Neural cell (in vitro differentiated cells): ENCODE measurements around the gene SLC25A24. TPM values are rescaled to one million over a fixed set of nuclear protein-coding genes. Genes with fewer than 3 reads are reported as not detected.
"Not testable (repeated sequence)": the region's sequence is repeated elsewhere in the genome, so short reads cannot be mapped to it uniquely, and the experiment has no call there.

Experiments
- H2AFZ ChIP-seq: fragments of 200-600, 300-800 bp; sonication (generic), shearing (Covaris generic); 2 replicates; pipeline ENCODE4 v1.6.0; 2014; ENCODE audit warnings: low read depth, mild to moderate bottlenecking, antibody characterized with exemption, low read length, moderate library complexity
- H3F3A ChIP-seq: fragments of 200-600 bp; shearing (Covaris generic); 2 replicates; pipeline ENCODE4 v1.6.1; 2016; ENCODE audit warnings: mild to moderate bottlenecking, moderate library complexity, mixed read lengths, antibody characterized with exemption, low read length; ENCODE audit not compliant: insufficient read depth, poor library complexity, severe bottlenecking
- H3K27ac ChIP-seq: fragments of 200-600, 300-800 bp; sonication (generic), shearing (Covaris generic); 2 replicates; pipeline ENCODE4 v1.5.1; 2014; ENCODE audit warnings: mild to moderate bottlenecking, low read length, moderate library complexity
- H3K27me3 ChIP-seq: fragments of 300-800, 200-600 bp; sonication (generic), shearing (Covaris generic); 2 replicates; pipeline ENCODE4 v1.6.0; 2014; ENCODE audit warnings: mild to moderate bottlenecking, low read depth, low read length, moderate library complexity; ENCODE audit not compliant: insufficient read depth
- H3K36me3 ChIP-seq: fragments of 300-800, 200-600 bp; sonication (generic), shearing (Covaris generic); 2 replicates; pipeline ENCODE4 v1.5.1; 2014; ENCODE audit warnings: mild to moderate bottlenecking, antibody characterized with exemption, low read length, moderate library complexity; ENCODE audit not compliant: insufficient read depth
- H3K4me2 ChIP-seq: fragments of 300-800, 200-600 bp; sonication (generic), shearing (Covaris generic); 2 replicates; pipeline ENCODE4 v1.6.0; 2014; ENCODE audit warnings: mild to moderate bottlenecking, low read length
- H3K4me3 ChIP-seq: fragments of 300-800, 200-600 bp; sonication (generic), shearing (Covaris generic); 2 replicates; pipeline ENCODE4 v1.5.1; 2014; ENCODE audit warnings: mild to moderate bottlenecking, low read length, moderate library complexity
- H3K79me2 ChIP-seq: fragments of 200-600 bp; shearing (Covaris generic); replicated peaks from 2 replicates; pipeline ENCODE4 v1.6.0; 2014; ENCODE audit warnings: mild to moderate bottlenecking, low read length, moderate library complexity; ENCODE audit not compliant: insufficient read depth
- H3K9ac ChIP-seq: fragments of 300-800, 200-600 bp; sonication (generic), shearing (Covaris generic); 2 replicates; pipeline ENCODE4 v1.6.1; 2016; ENCODE audit warnings: mild to moderate bottlenecking, low read length, mixed read lengths
- H3K9me2 ChIP-seq: fragments of 200-600 bp; shearing (Covaris generic); 2 replicates; pipeline ENCODE4 v1.6.1; 2016; ENCODE audit warnings: mild to moderate bottlenecking, low read length, mixed read lengths; ENCODE audit not compliant: insufficient read depth
- H3K9me3 ChIP-seq: fragments of 200-600, 300-800 bp; sonication (generic), shearing (Covaris generic); 2 replicates; pipeline ENCODE4 v1.6.1; 2016; ENCODE audit warnings: mild to moderate bottlenecking, mixed run types, low read length, moderate library complexity, mixed read lengths
- H4K20me1 ChIP-seq: fragments of 200-600 bp; shearing (Covaris generic); 2 replicates; pipeline ENCODE4 v1.6.1; 2016; ENCODE audit warnings: mild to moderate bottlenecking, mixed run types; ENCODE audit not compliant: insufficient read depth
- EP300 ChIP-seq: fragments of 450-650 bp; conservative IDR thresholded peaks from 2 replicates; pipeline ENCODE4 v1.6.1; 2014; ENCODE audit warnings: antibody characterized with exemption, mild to moderate bottlenecking, moderate library complexity; ENCODE audit not compliant: poor library complexity, severe bottlenecking
- MXI1 ChIP-seq: fragments of 450-650 bp; conservative IDR thresholded peaks from 2 replicates; pipeline ENCODE4 v1.6.1; 2014; ENCODE audit warnings: antibody characterized with exemption, mild to moderate bottlenecking; ENCODE audit not compliant: poor library complexity, severe bottlenecking
- POLR2AphosphoS5 ChIP-seq: IDR thresholded peaks from 2 replicates; pipeline ENCODE4 v1.6.1; 2012
- SMC3 ChIP-seq: fragments of 450-650 bp; conservative IDR thresholded peaks from 2 replicates; pipeline ENCODE4 v1.6.1; 2014; ENCODE audit warnings: antibody characterized with exemption, mild to moderate bottlenecking, moderate library complexity; ENCODE audit not compliant: poor library complexity
- polyA minus RNA-seq: library from RNA; depleted of rRNA, polyadenylated mRNA; stranded (reverse); fragments of >200 nt; gene quantifications from 2 replicates; pipeline ENCODE4 v1.2.3, GENCODE V29; 2014
- polyA plus RNA-seq: library from polyadenylated mRNA; depleted of rRNA; stranded (reverse); fragments of >200 nt; gene quantifications from 2 replicates; pipeline ENCODE4 v1.2.3, GENCODE V29; 2014
- TF ChIP-seq, protein P1 (sequence below): IDR thresholded peaks from 2 replicates; pipeline ENCODE4 v1.6.1; 2012; ENCODE audit warnings: borderline replicate concordance

The SLC25A24 gene
- polyA plus RNA-seq, result 23.0 and 25.5 TPM in 2 replicates
- polyA minus RNA-seq, result 46.0 and 47.2 TPM in 2 replicates

DNA sequence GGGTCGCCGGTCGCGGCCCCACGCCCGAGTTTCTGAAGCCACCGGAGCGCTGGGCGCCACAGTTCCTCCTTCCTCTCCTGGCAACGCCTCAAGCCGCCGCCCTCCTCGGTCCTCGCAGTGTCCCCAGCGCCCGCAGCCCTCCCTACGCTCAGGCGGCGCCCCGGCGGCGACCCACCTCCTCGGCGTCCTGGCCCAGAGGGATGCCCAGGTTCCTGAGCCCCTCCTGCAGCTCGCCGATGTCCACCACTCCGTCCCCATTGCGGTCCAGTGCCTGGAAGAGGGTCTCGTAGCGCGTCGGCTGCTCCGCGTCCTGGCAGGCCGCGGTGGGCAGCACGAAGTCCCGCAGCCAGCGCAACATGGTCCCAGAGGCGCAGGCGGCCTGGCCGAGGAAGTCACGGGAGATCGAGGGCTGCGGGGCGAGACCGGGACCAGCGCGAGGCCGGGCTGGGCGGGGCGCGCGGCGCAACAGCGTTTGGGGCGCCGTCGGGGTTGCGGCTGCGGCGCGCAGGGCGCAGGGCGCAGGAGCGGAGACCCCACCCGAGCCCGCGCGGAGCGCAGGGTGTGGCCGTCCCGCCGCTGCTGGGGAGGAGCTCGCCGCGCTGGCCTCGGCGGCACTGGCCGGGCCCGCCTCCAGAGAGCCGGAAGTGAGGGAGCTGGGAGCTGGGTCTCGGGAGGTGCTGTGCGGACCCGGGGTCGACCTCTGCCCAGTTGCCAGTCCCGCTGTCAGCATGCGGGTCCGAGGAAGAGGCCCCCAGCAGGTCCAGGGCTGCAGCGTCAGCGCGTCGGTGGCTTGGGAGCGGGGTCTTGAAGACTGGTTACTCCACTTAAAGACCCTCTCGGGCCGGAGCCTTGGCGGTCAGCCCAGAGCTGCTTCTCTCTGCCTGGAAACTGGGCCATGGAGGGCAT lies at the start of gene SLC25A24:
SLC25A24 (minus strand) TSS at position 563 of the 906 bp plus-strand sequence; CDS start at position 358, 205 bp downstream.
- Histone ChIP-seq H4K20me1 (no peaks in the 10 kb centered on the region), H2AFZ (peak within 1 kb of the TSS; percentile 91), H3K27me3 (no peaks in the 10 kb centered on the region), H3K4me3 (peak within 1 kb of the TSS; percentile 94), H3F3A (peaks cover 4% of the 10 kb centered on the region), H3K4me2 (peak within 1 kb of the TSS; percentile 89), H3K27ac (peak within 1 kb of the TSS; percentile 67), H3K36me3 (no peaks in the 10 kb centered on the region), H3K79me2 (peaks cover 35% of the 10 kb centered on the region), H3K9me3 (no peaks in the 10 kb centered on the region), H3K9me2 (no peaks in the 10 kb centered on the region), H3K9ac (peak within 1 kb of the TSS; percentile 82)
- TF ChIP-seq POLR2AphosphoS5 (peak; percentile 22), EP300 (peak; percentile 10), MXI1 (peak; percentile 64), SMC3 (no peak)
- TF ChIP-seq, protein P1, sequence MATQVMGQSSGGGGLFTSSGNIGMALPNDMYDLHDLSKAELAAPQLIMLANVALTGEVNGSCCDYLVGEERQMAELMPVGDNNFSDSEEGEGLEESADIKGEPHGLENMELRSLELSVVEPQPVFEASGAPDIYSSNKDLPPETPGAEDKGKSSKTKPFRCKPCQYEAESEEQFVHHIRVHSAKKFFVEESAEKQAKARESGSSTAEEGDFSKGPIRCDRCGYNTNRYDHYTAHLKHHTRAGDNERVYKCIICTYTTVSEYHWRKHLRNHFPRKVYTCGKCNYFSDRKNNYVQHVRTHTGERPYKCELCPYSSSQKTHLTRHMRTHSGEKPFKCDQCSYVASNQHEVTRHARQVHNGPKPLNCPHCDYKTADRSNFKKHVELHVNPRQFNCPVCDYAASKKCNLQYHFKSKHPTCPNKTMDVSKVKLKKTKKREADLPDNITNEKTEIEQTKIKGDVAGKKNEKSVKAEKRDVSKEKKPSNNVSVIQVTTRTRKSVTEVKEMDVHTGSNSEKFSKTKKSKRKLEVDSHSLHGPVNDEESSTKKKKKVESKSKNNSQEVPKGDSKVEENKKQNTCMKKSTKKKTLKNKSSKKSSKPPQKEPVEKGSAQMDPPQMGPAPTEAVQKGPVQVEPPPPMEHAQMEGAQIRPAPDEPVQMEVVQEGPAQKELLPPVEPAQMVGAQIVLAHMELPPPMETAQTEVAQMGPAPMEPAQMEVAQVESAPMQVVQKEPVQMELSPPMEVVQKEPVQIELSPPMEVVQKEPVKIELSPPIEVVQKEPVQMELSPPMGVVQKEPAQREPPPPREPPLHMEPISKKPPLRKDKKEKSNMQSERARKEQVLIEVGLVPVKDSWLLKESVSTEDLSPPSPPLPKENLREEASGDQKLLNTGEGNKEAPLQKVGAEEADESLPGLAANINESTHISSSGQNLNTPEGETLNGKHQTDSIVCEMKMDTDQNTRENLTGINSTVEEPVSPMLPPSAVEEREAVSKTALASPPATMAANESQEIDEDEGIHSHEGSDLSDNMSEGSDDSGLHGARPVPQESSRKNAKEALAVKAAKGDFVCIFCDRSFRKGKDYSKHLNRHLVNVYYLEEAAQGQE, result peak; percentile 5

DNA sequence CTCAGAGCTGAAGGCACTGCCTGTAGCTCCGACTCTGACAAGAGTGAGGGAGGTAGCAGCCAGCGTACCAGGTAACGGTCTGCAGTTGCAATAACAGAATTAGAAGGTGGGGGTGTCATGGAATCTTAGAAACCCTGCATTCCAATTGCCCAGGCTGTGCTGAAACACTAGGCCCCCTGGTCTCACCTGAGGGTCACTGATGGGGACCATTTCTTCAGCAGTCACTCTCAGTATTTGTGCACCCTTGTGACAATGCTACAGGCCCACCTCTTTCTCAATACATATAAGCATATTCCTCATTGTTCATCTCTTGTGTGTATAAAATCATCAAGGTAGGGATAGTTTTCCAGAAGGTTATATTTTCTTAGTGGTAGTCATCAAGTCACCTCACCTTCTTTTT lies 43.8 kb upstream of the SLC25A24 start, which contains the start of gene NBPF4:
NBPF4 (minus strand) TSS at position 101 of the 400 bp plus-strand sequence. CDS start 315 bp downstream, outside the sequence.
- H3K9me3 ChIP-seq, H3K9ac ChIP-seq, H4K20me1 ChIP-seq, H3K9me2 ChIP-seq, H3K36me3 ChIP-seq, H3F3A ChIP-seq, H3K27me3 ChIP-seq, H3K4me3 ChIP-seq, H2AFZ ChIP-seq, H3K79me2 ChIP-seq, H3K4me2 ChIP-seq, H3K27ac ChIP-seq: not testable (repeated sequence)

DNA sequence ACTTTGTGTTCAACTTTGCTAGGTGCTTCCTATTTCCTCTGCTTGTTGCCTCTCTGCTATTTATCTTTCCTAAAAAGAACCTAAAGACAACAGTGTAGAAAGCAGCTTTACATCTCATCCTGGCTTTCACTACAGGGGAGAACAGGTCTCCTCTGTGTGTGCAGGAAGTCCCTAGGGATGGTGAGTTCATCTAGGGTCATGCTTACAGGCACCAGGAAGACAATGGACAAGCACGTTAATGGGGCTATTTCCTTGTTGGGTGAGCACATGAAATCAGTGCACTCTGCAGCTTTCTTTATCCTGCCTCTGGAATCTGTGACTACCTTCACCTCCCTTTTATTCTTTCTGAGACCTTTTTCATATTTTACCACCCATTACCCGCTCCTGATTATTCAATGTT lies 39.3 kb upstream of the SLC25A24 start:
- H2AFZ ChIP-seq, H3F3A ChIP-seq, H3K4me2 ChIP-seq, H3K9me2 ChIP-seq, H3K4me3 ChIP-seq, H3K79me2 ChIP-seq, H3K9me3 ChIP-seq, H3K9ac ChIP-seq, H3K36me3 ChIP-seq, H3K27ac ChIP-seq, H4K20me1 ChIP-seq, H3K27me3 ChIP-seq: not testable (repeated sequence)

- H2AFZ ChIP-seq, H3K4me2 ChIP-seq, H3F3A ChIP-seq, H3K36me3 ChIP-seq, H3K9me3 ChIP-seq, H4K20me1 ChIP-seq, H3K4me3 ChIP-seq, H3K27me3 ChIP-seq, H3K79me2 ChIP-seq, H3K9me2 ChIP-seq, H3K9ac ChIP-seq, H3K27ac ChIP-seq: not testable (repeated sequence)
Observed at GRCh38 chr1:108235308-108235707, 35.2 kb upstream of the SLC25A24 start.

DNA sequence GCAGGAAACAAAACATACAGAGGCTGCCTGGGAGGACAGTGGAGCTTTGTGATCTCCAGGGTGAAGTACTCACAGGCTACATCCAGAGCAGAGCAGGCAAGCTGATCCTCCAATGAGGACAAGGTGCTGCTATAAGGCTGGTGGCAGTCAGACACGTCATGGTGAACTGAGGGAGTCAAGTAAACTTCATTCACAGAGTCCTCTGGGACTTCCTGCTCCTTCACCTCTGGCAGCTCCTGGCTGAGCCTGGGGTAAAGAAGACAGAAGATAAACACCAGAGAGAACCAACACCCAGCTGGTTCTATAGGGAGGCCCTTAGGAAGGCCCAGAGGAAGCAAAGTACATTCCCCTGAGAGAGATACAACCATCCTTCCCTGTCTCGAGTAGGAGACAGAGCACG lies 32.0 kb upstream of the SLC25A24 start:
- H3K9ac ChIP-seq, H3K36me3 ChIP-seq, H3K27me3 ChIP-seq, H3K9me2 ChIP-seq, H3K27ac ChIP-seq, H3F3A ChIP-seq, H3K4me2 ChIP-seq, H2AFZ ChIP-seq, H3K79me2 ChIP-seq, H3K4me3 ChIP-seq, H4K20me1 ChIP-seq, H3K9me3 ChIP-seq: not testable (repeated sequence)

DNA sequence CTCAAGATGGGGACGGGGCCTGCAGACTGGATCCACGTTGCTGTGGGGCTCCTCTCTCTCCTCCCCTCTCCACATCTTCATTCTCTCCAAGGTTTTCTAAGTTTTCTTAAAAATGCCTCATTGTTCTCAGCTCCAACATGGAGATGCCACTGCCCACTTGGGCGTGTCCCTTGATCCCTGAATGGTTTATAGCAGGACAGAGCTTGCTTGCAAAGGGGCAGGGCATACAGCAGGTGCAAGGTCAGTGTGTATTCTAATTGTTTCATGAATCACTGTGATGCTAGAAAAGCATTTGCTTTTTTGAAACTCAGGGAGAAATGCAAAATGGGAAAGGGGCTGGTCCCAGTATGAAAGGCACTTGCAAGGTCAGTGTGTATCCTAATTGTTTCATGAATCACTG lies 29.8 kb upstream of the SLC25A24 start:
- H4K20me1 ChIP-seq, H3K27me3 ChIP-seq, H3K36me3 ChIP-seq, H3K4me3 ChIP-seq, H3K9me2 ChIP-seq, H3K79me2 ChIP-seq, H3K27ac ChIP-seq, H3K9ac ChIP-seq, H2AFZ ChIP-seq, H3F3A ChIP-seq, H3K9me3 ChIP-seq, H3K4me2 ChIP-seq: not testable (repeated sequence)
